ENCODE data around the gene PELO. TPM values are rescaled to one million over a fixed set of nuclear protein-coding genes. Genes with fewer than 3 reads are reported as not detected.

Gene PELO
- total RNA-seq, 1 experiment from 2014 or later, result 41.2 TPM

DNA sequence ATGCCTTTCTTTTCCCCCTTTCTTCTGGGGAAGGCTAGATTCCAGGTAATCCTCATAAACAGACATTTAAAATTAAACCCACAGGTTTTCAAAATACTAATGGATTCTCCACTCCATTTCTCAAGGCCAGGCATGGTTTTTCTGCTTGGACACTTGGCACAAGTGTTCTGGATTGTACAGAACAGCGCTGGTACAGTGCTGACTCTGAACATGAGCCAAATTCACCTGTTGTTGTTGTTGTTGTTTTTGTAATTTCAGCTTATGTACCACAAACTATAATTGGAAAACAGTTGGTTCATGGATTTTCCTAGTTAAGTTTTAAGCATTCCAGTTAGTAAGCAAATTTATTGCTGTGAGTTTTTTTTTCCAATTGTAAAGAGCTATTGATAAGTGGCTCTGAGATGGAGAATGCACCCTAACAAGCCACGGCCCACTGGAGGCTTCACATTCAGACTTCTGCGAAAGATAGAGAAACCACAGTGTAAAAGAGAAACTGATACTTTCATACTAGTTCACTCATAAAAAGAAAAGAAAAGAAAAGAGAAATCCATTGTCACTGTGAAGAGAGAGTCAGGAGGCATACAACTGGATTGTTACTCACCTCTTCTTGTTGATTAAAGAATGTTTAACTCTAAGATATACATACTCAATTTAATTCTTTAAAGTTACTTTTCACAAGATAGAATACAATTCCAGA, 16.2 kb upstream of the PELO start:
- no peak for DNase-seq (ENCODE audit: low spot score)

GRCh38 chr5:52772668-52773067, 15.0 kb upstream of the PELO start:
- DNase-seq (ENCODE audit: low spot score), result no peak

DNA sequence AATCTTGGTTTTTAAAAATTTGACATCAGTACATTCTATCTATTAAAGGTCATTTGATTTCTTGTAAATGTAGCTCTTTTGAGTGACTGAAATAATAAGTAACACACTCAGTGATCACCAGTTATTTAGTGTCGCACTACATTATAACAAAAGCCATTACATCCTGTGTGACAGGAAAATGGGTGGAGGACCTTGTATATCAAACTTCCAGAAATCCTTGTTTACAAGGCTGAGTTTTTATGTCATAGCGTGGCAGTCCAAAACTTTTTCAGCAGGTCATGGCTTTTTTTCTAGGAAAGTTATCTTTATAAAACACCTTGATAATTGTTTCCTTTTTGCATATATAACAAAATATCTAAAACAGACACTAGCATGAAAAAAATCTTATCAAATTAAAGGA, 14.4 kb upstream of the PELO start:
- no peak for DNase-seq (ENCODE audit: low spot score)

GRCh38 chr5:52774005-52774410, 13.7 kb upstream of the PELO start:
- DNase-seq (ENCODE audit: low spot score), result no peak

DNA sequence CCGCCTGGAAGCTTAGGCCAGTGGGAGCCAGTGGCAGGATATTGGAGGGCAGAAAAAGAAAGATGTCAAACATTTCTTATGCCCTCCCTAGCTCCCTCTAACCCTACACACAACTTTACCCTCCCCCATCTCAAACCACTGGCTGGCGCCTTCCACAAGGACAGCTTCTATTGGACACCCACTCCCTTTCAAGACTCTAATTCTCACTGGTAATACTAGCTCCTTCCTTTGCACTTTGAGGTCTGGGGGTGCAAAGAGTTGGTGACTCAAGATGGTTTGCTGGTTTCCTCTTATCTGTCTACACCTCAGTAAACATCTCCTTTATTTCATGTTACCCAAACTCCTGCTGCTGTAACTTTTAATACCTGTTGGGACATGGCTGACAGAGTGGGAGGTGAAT, 11.6 kb upstream of the PELO start:
- DNase-seq (ENCODE audit: low spot score), result no peak

- DNase-seq (ENCODE audit: low spot score), result no peak
These were observed 10.5 kb upstream of the PELO start for GRCh38 chr5:52777186-52777585.

- DNase-seq (ENCODE audit: low spot score), result no peak
These were observed 8.9 kb upstream of the PELO start for GRCh38 chr5:52778781-52779180.

- no peak for DNase-seq (ENCODE audit: low spot score)
These were observed 8.5 kb upstream of the PELO start for GRCh38 chr5:52779213-52779612.

DNA sequence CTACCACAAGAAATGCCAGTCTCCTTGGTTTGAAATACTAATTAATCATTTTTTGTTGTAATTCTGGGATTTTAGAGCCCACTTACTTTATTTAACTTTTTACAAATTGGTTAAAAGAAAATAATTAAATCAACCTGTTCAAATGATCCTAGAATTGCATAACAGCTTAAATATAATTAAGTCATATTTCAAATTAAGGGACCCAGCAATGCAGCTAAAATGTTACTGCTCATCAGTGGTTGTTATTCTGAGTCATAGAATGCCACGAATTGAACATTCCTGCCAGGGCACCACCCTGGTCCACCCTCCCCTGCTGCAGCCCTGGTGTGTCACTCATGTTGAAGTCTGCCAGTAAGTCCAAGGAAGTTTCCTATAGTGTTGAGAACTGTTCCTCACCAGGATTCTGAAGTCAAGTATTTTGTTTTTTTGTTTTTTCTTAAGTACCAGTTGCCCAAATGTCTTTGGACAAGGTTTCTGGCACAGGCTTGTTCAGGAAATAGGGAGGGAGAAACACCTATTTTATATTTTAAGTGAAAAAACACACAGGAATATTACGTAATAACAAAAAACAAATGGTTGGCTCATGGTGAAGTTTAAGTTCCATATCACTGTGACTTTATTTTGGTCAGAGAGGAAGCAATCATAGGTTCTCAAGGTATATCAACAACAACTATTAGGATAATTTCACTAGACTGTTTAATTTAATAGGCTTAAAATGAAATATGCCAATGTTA, 4.3 kb upstream of the PELO start:
- peak; percentile 63 for DNase-seq (ENCODE audit: low spot score)

DNA sequence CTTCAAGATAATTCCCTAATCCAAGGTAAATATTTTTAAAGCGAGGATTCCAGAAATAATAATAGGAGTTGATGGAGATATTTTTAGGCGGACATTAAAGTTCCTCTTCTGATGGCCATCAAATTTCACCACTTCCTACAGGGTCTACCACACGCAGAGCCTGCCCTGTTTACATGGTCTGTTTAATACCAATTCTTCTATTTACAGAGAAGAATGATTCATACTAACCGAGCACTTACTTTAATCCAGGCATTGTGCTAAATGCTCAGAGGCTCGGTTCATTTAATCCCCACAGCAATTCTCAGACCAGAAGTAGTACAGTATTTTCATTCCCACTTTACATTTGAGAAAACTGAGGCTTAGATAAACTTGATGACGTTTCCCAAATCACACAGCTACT, 3.0 kb upstream of the PELO start:
- DNase-seq (ENCODE audit: low spot score), result no peak

DNA sequence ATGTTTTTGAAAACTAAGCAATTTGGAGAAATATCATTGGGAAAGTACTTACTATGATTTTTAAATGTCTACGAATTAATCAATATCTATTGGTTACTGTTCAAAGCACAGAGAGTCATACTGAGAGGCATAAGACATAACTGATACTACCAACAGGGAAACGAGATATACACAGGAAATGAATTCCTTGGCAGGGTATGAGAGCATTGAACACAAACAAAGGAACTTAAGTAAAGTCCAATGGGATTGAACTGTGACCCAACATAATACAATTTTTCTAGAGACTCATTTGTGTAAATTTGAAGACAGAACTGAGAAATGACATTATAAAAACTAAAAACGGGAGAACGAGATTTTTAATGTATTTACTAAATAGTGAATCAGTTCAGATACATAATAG, 1.3 kb upstream of the PELO start:
- DNase-seq (ENCODE audit: low spot score), result peak; percentile 59

DNA sequence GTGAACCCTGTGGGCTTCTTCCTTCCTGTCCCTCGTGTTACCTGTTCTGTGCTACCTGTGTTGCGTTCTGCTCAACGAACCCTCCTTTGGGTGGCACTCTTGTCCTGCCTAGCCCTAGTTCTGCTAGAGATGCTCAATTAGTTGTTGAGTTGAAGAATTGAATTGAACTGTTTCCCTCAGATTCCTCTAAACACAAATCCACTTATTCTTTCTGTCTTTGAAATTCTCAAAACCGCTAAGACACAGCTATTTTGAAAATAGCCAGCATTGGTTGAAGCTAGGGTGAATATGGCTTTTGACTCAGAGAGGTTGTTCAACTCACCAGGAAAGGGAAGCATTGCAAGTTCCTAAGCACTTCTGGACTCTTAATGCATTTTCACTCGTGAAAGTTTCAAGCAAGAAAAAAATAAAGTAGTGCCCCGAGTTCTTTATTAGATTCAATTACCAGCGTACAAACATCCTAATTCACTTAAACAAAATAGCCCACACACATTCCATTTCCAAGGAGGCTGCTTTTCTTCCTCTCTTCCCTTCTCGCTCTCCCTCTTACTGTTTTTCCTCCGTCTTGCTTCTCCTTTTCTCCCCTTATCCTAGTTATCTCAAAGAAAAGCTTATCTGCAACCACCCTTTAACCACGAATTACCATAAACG, 642 bp upstream of the PELO start:
- peak; percentile 88 for DNase-seq (ENCODE audit: low spot score)

DNA sequence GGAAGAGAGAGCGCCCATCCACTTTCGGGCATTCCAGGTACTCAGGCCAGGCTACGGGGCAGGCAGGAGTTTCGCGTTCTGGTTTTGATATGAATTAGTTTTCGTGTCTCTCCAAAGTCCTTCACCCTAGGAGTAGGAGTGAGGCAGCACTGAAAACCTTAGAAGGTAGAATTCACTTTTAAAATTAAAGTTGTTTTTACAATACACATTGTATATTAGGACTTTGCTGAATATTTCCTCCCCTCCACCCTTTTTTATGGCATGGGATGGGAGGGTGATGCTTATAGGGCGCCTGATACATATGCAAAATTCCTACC, 747 bp downstream of the PELO start:
- DNase-seq (ENCODE audit: low spot score), result no peak

GRCh38 chr5:52789378-52789777, 1.7 kb downstream of the PELO start:
- DNase-seq (ENCODE audit: low spot score), result peak; percentile 53

GRCh38 chr5:52789851-52790250, 2.1 kb downstream of the PELO start:
- DNase-seq (ENCODE audit: low spot score), result no peak

- DNase-seq (ENCODE audit: low spot score), result no peak
These were observed 3.6 kb downstream of the PELO start for GRCh38 chr5:52791366-52791765.

- no peak for DNase-seq (ENCODE audit: low spot score)
These were observed 6.8 kb downstream of the PELO start for GRCh38 chr5:52794519-52794918.

- DNase-seq (ENCODE audit: low spot score), result no peak
These were observed 8.3 kb downstream of the PELO start for GRCh38 chr5:52796031-52796430.

GRCh38 chr5:52796516-52797103, 8.9 kb downstream of the PELO start:
- no peak for DNase-seq (ENCODE audit: low spot score)

DNA sequence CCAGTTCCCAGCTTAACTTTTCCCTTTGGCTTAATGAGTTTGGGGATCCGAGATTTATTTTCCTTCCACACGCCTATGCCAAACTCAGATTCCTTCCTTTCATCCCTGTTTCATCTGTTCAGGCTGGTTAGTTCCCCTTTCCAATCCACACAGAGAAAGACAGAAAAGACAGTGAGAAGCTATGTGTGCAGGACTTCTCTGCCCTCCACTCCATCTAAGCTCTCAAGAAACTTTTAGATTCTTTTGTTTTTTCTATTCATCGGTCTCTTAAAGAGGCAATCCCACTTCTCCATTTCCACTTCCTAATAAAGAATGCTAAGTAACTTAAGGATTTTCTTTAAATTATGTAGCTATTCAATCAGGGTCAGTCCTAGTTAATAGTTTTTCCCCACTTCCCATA, 11.2 kb downstream of the PELO start:
- DNase-seq (ENCODE audit: low spot score), result peak; percentile 64

DNA sequence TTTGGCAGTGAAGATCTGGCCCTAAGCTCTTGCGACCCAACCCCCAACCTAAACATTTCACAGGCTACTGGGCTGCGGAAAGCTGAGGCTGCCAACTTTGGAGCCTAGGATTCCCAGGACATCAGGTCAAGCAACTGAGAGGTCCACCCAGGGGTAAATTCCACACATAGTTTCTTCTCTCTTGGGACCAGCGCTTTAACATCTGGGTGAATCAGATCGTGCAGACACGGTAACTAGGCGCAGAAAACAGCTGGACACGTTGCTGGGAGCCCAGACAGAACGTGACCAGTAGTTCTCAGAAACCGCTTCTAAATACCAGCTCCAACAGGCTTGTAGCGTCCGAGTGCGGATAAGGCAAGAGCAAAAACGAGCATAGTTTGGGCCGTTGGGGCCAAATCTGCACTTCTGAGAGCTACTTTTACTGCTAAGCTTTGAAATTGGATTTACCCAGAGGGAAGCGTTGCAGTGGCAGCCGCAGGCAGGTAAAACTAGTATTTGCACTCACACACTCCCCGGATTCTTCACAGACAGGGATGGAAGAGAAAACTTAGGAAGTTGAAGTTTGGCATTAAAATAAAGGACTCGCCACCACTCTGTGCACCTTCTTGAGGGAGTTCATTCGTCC, 11.8 kb downstream of the PELO start:
- no peak for DNase-seq (ENCODE audit: low spot score)

GRCh38 chr5:52799983-52800393, 12.3 kb downstream of the PELO start:
- peak; percentile 99 for DNase-seq (ENCODE audit: low spot score)

Measured in HT-29 (cell line).